ENCODE results near the gene OR6K2. TPM values are rescaled to one million over a fixed set of nuclear protein-coding genes. Genes with fewer than 3 reads are reported as not detected.

The OR6K2 gene
- total RNA-seq, 1 donor from 2014 or later, result not detected

DNA sequence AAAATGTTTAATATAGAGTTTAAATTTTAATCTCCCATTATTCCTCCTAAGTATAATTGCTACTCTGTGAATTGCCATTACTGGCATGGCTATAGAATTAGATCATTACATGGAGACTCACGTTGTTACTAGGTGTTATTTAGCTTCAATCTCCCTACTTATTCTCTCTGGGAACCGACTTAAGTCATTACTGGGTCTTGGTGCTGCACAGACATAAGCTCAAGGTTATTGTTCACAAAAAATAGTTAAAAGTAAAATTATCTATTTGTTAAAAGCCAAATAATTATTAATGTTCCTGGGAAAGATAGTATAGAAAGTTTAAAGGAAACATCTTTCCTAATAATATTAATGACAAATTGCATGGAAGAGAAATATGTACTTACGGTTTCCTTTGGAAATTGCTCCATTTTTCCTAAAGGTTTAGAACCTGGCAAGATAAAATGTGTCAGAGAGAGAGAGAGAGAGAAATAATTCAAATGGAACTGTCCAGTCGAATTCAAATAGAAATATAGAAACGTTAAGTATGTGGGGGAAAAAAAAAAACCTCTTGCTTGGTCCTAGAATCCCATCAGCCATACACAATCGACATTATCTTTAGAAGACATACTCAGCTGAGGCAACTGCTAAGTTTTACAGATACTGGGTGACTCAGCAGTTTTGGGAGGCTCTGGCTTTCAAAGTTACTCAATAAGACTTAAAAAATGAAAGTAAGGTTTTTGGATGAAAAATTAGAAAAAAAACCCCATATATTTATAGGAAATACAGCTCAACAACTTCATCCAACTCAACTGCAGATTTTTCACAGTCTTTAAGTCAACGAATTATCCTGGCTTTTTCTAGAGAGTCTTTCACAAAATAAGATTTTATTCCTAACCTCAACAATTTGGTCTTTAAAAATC lies 14.1 kb downstream of the OR6K2 start, which contains the start of gene SPTA1:
Gene SPTA1, minus strand, starts transcription at position 605 of the 899 bp plus-strand sequence. Its CDS starts 198 bp downstream, at position 407.
- DNase-seq (ENCODE audit: low spot score), result no peak

- DNase-seq (ENCODE audit: low spot score), result no peak
Measured at GRCh38 chr1:158685085-158685484, 15.4 kb downstream of the OR6K2 start.

DNA sequence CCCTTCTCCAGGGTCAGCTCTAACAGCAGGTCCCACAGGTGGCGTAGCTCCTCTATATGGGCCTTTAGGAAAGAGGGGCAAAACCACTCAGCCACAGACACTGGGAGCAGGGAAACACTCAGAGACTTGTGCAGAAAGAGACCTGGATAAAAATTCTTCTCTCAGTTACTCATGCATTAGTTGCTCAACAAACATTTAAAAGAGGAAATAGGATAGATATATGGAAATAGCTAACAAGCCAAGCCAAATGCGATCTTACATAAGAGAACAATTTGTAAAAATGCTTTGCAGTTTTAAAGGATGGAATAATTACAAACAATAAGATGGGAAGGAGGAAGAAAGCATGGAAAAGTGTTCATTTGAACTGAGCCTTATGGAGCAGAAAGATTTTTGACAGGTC lies 18.8 kb downstream of the OR6K2 start:
- no peak for DNase-seq (ENCODE audit: low spot score)

DNA sequence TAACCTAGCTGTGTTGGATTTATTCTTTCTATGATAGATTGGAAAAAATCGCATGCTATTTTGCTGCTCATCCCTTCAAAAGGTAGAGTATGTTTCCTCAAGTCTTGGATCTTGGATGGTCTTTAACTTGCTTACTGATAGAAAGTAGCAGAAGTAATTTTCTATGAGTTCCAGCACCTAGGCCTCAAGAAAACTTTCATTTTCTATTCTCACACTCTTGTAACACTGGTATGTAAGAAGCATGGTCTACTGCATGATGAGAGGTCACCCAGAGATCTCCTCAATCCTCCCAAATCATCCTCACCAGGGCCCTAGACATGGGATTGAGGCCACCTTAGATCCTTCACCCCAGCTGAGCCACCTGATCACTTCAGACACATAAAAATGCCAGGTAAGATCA lies 21.2 kb downstream of the OR6K2 start:
- no peak for DNase-seq (ENCODE audit: low spot score)

- no peak for DNase-seq (ENCODE audit: low spot score)
Measured at GRCh38 chr1:158675563-158676323, 24.7 kb downstream of the OR6K2 start.

- DNase-seq (ENCODE audit: low spot score), result no peak
Measured at GRCh38 chr1:158674302-158674701, 26.1 kb downstream of the OR6K2 start.

DNA sequence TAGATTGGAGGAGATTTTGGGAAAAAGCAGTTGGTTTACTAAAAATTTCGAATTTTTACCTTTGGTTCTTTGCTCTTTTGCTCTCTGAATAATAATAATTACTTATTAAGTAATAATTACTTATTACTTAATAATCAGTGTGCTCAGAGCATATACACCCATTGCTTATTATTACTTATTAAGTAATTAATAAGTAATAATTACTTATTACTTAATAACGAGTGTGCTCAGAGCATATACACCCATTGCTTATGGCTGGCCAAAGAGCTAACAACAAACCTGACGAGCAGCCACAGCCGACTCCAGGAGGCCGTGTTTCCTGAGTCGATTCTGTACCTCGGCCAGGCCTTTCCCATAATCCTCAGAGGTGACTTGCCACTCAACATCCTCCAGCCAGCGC lies 34.4 kb downstream of the OR6K2 start:
- DNase-seq (ENCODE audit: low spot score), result no peak

- no peak for DNase-seq (ENCODE audit: low spot score)
Measured at GRCh38 chr1:158654571-158654970, 45.9 kb downstream of the OR6K2 start.

- no peak for DNase-seq (ENCODE audit: low spot score)
Measured at GRCh38 chr1:158654086-158654485, 46.4 kb downstream of the OR6K2 start.

GRCh38 chr1:158652721-158653334 lies 47.6 kb downstream of the OR6K2 start:
- DNase-seq (ENCODE audit: low spot score), result no peak

Other genes starting within 250 kb of the OR6K2 start
- not detected for gene OR10K1, start 238.8 kb downstream of the OR6K2 start, total RNA-seq
- not detected for gene OR10R2, start 228.4 kb downstream of the OR6K2 start, total RNA-seq
- gene OR6Y1, start 146.2 kb downstream of the OR6K2 start, total RNA-seq, result not detected
- not detected for gene OR6P1, start 130.1 kb downstream of the OR6K2 start, total RNA-seq
- gene OR10X1, start 120.8 kb downstream of the OR6K2 start, total RNA-seq, result not detected
- not detected for gene OR10Z1, start 95.4 kb downstream of the OR6K2 start, total RNA-seq
- gene SPTA1, start 13.9 kb downstream of the OR6K2 start, total RNA-seq, result 0.55 TPM
- gene OR6K3, start 20.1 kb upstream of the OR6K2 start, total RNA-seq, result not detected
- gene OR6K6, start 54.1 kb upstream of the OR6K2 start, total RNA-seq, result not detected
- not detected for gene OR6N1, start 71.5 kb upstream of the OR6K2 start, total RNA-seq
- not detected for gene OR6N2, start 80.6 kb upstream of the OR6K2 start, total RNA-seq
- gene MNDA, start 130.7 kb upstream of the OR6K2 start, total RNA-seq, result 23.8 TPM
- 1.4 TPM for gene PYHIN1, start 230.9 kb upstream of the OR6K2 start, total RNA-seq

Data from mesenteric fat pad (tissue), 1 donor.